GM18526 (cell line): ENCODE data around the gene DOK4.
A peak's percentile ranks its signal among the peaks of the same experiment; 100 is the strongest.

ENCODE experiments used
- POLR2A ChIP-seq: IDR thresholded peaks from 3 replicates; pipeline ENCODE4 v1.6.1; 2011; ENCODE audit not compliant: insufficient read length; ENCODE audit errors: extremely low read depth

Gene DOK4

GRCh38 chr16:57452021-57452420 lies 34.3 kb downstream of the DOK4 start:
- TF ChIP-seq POLR2A, result no peak

GRCh38 chr16:57447186-57447962 lies 38.9 kb downstream of the DOK4 start, which contains the start of the genes CIAPIN1 and COQ9:
CIAPIN1 (minus strand) TSS chr16:57447385; CDS start chr16:57440928, 6,457 bp downstream.
COQ9 (plus strand) TSS chr16:57447479; CDS start chr16:57447506, 27 bp downstream.
- TF ChIP-seq POLR2A, result peak; percentile 86

GRCh38 chr16:57446531-57447185 lies 39.6 kb downstream of the DOK4 start:
- no peak for TF ChIP-seq POLR2A

- no peak for TF ChIP-seq POLR2A
Measured at GRCh38 chr16:57445510-57445909, 40.8 kb downstream of the DOK4 start.

GRCh38 chr16:57444711-57445110 lies 41.6 kb downstream of the DOK4 start:
- TF ChIP-seq POLR2A, result no peak

GRCh38 chr16:57435838-57436237 lies 50.5 kb downstream of the DOK4 start:
- TF ChIP-seq POLR2A, result no peak

GRCh38 chr16:57434003-57434402 lies 52.3 kb downstream of the DOK4 start:
- no peak for TF ChIP-seq POLR2A

- TF ChIP-seq POLR2A, result no peak
Measured at GRCh38 chr16:57432989-57433388, 53.3 kb downstream of the DOK4 start.

- TF ChIP-seq POLR2A, result no peak
Measured at GRCh38 chr16:57432505-57432904, 53.8 kb downstream of the DOK4 start.

- TF ChIP-seq POLR2A, result no peak
Measured at GRCh38 chr16:57430955-57431354, 55.3 kb downstream of the DOK4 start.

GRCh38 chr16:57427824-57428223 lies 58.5 kb downstream of the DOK4 start:
- no peak for TF ChIP-seq POLR2A

GRCh38 chr16:57427307-57427706 lies 59.0 kb downstream of the DOK4 start:
- no peak for TF ChIP-seq POLR2A

GRCh38 chr16:57426356-57426755 lies 59.9 kb downstream of the DOK4 start:
- no peak for TF ChIP-seq POLR2A

- TF ChIP-seq POLR2A, result no peak
Measured at GRCh38 chr16:57424583-57424982, 61.7 kb downstream of the DOK4 start.

GRCh38 chr16:57423152-57423551 lies 63.1 kb downstream of the DOK4 start:
- no peak for TF ChIP-seq POLR2A
